ENCODE results near the gene TBX21.
"Not testable (repeated sequence)": the region's sequence is repeated elsewhere in the genome, so short reads cannot be mapped to it uniquely, and the experiment has no call there.

Gene TBX21

DNA sequence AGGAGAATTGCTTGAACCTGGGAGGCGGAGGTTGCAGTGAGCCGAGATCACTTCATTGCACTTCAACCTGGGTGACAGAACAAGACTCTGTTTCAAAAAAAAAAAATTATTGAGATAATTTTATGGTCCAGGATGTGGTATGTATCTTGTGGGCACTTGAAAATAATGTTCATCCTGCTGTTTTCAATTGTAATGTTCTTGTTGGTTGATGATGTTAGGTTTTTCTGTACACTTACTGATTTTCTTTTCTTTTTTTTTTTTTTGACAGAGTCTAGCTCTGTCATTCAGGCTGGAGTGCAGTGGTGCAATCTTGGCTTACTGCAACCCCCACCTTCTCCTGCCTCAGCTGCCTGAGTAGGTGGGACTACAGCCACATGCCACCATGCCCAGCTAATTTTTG, 29.7 kb downstream of the TBX21 start:
- no peak for DNase-seq

DNA sequence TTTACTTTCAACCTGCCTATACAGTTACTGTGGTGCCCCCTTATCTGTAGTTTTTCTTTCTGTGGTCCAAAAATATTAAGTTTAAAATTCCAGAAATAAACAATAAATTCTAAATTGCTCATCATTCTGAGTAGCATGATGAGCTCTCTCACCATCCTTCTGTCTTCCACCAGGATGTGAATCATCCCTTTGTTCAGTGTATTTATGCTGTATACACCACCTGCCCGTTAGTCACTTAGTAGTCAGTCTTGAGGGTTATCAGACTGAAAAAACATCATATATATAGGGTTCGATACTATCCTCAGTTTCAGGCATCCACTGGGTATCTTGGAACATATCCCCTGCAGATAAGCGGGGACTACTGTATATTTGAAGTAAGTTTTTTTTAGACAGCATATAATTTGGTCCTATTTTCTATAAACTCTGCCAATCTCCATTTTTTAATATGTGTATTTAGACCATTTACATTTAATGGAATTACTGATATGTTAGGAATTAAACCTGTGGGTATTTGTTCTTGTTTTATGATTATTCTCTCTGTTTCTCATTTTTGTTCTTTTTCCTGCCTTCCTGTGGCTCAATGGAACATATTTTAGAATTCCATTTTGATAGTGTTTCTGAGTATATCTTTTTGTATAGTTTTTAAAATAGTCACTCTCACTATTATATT, 31.0 kb downstream of the TBX21 start:
- no peak for DNase-seq

- DNase-seq, result not testable (repeated sequence)
These were observed 40.6 kb downstream of the TBX21 start for GRCh38 chr17:47773649-47774048.

GRCh38 chr17:47774331-47774730, 41.3 kb downstream of the TBX21 start:
- DNase-seq, result no peak

DNA sequence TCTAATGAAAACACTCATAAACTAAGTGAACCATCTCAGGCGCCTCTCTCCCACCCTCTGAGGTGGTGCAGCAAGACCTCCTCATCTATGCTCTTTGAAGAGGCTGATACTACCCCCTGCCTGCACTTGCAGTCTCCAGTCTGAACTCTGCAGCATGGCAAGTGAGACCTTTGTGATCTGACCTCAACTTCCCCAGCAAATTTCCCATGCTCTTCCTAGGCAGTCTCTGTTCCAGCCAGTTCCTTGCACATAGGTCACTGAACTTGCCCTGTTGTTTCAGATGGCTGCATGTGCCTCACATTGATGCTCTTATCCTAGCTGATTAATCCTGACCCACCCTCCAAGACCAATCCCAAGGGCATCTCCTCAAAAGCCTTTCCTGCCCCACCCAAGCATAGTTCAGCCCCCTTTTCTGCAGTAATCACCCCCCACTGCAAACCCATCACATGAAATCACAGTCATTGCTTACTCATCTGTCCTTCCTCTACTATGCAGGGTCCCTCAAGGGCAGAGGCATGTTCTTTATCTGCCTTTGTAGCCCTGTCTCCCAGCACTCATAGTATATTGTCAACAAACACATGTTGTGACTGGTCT, 42.0 kb downstream of the TBX21 start:
- DNase-seq, result no peak

- no peak for DNase-seq
These were observed 43.5 kb downstream of the TBX21 start for GRCh38 chr17:47776330-47777197.

GRCh38 chr17:47778184-47778635, 45.2 kb downstream of the TBX21 start:
- DNase-seq, result no peak

- no peak for DNase-seq
These were observed 48.4 kb downstream of the TBX21 start for GRCh38 chr17:47781397-47781796.

DNA sequence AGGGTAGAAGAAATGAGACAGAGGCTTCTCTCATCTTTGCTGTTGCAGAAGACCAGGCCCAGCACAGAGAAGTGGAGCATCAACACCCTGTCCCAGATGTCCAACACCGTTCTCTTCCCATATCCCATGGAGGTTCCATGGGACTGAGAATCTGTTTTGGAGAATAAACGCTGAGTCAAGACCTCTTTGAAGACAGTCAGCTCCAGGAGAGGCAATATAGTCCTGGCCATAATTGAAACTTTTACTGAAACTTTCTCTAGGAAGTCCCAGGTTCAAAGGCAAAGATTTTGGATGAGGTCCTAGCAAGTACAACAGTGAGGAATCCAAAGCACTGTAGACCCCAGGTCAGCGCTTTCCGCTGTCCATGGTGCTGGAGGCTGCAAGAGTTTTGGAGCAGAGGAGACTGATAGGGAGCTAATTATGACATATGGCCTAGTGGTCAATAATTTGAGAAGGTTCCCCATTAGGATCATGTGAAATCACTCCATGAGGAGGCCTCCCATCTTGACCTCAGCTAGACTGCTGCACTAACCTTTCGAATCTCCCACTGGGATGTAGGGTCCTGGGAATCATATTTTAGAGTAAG, 52.6 kb downstream of the TBX21 start:
- DNase-seq, result no peak

DNA sequence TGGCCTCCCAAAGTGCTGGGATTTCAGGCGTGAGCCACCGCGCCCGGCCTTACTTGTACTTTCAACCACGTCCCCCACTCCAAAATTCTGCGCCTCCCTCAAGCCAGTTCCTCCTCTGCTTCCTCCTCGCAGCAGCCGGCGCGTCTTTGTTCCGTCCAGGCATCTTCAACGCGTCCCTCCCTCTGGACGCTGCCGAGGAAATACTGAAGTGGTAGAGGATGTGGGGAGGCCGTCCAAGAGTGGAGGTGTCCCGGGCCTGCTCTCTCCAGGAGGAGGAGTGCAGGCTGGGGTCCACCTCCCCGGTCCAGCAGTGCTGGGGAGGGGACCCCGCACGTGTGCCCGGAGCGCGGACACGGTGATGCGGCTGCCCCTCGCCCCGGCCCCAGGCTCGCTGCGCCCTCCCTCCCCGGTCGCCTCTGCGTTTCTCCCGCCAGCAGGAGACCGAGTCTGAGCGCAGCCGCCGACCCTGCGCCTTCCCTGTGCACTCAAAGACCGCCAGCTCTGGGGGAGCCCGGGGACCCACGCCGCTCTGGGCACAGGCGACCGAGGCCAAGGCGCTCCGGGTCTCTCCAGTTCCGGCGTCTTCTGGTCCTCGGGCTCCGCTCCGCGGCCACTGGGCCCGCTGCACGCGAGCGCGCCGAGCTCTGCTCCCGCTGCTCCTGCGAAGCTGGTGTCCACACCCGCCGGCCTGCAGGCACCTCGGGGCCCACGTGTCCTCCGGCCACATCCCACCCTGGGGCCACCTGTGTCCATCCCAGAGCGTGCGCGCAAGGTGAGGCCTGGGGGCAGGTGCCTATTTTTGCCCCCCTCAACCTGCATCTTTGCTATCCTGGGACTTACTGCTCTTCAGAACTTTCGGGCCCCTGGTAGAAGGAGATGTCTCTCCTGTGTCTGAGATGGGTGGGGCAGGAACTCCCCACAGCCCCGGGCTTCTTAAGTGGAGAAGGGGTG, 56.9 kb downstream of the TBX21 start:
- DNase-seq, result peak in 33 of 58 donors; percentile 4 to 60 (median 18)

GRCh38 chr17:47791025-47791424, 58.0 kb downstream of the TBX21 start:
- no peak for DNase-seq

- no peak for DNase-seq
These were observed 59.4 kb downstream of the TBX21 start for GRCh38 chr17:47792457-47792856.

- DNase-seq, result no peak
These were observed 59.9 kb downstream of the TBX21 start for GRCh38 chr17:47792979-47793378.

Measured in anterior cingulate cortex (tissue), 58 donors.